ENCODE results near the gene KCNH4.
A peak's percentile ranks its signal among the peaks of the same experiment; 100 is the strongest.

KCNH4 gene

DNA sequence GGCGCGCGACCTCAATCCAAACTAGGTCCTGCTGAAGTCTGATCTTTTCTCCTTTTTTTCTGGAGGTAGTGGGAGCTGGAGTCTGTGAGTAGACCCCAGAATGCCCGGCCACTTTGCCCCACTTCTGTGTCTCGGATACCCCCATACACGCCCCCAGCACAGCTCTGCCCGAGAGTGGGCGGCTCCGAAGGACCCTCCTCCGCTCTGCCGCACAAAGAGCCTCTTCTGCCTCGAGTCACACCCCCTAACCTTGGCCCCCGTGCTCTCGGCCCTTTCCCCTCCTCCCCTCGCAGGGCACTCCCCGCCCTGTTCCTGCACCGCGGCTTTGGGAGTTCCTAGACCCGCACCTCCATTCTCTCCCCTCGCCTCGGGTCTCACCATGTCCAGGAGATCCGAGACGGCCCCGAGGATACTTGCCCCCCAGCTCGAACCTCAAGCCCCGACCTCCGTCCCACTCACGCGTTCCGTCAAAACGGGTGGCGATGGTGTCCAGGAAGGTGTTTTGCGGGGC lies 476 bp downstream of the KCNH4 start (continued):
- TF ChIP-seq ZBTB20 (tag by site-specific recombination; IDR thresholded peaks at IDR 0.05) (no peak), WT1 (tag by site-specific recombination; IDR thresholded peaks at IDR 0.05) (no peak), ZNF324 (tag by site-specific recombination; IDR thresholded peaks at IDR 0.05) (no peak), ZNF747 (tag by site-specific recombination; IDR thresholded peaks at IDR 0.05) (no peak), ZNF138 (tag by site-specific recombination; IDR thresholded peaks at IDR 0.05; ENCODE audit: borderline replicate concordance) (no peak), ZFHX2 (tag by site-specific recombination; conservative IDR thresholded peaks at IDR 0.05) (no peak), ZSCAN30 (tag by site-specific recombination; IDR thresholded peaks at IDR 0.05) (no peak), ZNF510 (tag by site-specific recombination; IDR thresholded peaks at IDR 0.05; ENCODE audit: insufficient replicate concordance) (no peak), ZNF571 (tag by site-specific recombination; IDR thresholded peaks at IDR 0.05) (no peak), SALL2 (tag by site-specific recombination; IDR thresholded peaks at IDR 0.05; ENCODE audit: borderline replicate concordance) (no peak), ZNF223 (tag by site-specific recombination; IDR thresholded peaks at IDR 0.05) (peak; percentile 81), ZNF654 (tag by site-specific recombination; IDR thresholded peaks at IDR 0.05; ENCODE audit: low read depth) (no peak), SP3 (tag by site-specific recombination; IDR thresholded peaks at IDR 0.05) (no peak), ZNF664 (tag by site-specific recombination; IDR thresholded peaks at IDR 0.05) (no peak), ZNF354C (tag by site-specific recombination; IDR thresholded peaks at IDR 0.05; ENCODE audit: borderline replicate concordance, low read depth) (no peak)
- TF ChIP-seq, protein P1, sequence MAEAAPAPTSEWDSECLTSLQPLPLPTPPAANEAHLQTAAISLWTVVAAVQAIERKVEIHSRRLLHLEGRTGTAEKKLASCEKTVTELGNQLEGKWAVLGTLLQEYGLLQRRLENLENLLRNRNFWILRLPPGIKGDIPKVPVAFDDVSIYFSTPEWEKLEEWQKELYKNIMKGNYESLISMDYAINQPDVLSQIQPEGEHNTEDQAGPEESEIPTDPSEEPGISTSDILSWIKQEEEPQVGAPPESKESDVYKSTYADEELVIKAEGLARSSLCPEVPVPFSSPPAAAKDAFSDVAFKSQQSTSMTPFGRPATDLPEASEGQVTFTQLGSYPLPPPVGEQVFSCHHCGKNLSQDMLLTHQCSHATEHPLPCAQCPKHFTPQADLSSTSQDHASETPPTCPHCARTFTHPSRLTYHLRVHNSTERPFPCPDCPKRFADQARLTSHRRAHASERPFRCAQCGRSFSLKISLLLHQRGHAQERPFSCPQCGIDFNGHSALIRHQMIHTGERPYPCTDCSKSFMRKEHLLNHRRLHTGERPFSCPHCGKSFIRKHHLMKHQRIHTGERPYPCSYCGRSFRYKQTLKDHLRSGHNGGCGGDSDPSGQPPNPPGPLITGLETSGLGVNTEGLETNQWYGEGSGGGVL (tag by site-specific recombination; IDR thresholded peaks at IDR 0.05): no peak
- TF ChIP-seq, protein P2, sequence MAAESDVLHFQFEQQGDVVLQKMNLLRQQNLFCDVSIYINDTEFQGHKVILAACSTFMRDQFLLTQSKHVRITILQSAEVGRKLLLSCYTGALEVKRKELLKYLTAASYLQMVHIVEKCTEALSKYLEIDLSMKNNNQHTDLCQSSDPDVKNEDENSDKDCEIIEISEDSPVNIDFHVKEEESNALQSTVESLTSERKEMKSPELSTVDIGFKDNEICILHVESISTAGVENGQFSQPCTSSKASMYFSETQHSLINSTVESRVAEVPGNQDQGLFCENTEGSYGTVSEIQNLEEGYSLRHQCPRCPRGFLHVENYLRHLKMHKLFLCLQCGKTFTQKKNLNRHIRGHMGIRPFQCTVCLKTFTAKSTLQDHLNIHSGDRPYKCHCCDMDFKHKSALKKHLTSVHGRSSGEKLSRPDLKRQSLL (tag by site-specific recombination; IDR thresholded peaks at IDR 0.05): no peak
- TF ChIP-seq, protein P3, sequence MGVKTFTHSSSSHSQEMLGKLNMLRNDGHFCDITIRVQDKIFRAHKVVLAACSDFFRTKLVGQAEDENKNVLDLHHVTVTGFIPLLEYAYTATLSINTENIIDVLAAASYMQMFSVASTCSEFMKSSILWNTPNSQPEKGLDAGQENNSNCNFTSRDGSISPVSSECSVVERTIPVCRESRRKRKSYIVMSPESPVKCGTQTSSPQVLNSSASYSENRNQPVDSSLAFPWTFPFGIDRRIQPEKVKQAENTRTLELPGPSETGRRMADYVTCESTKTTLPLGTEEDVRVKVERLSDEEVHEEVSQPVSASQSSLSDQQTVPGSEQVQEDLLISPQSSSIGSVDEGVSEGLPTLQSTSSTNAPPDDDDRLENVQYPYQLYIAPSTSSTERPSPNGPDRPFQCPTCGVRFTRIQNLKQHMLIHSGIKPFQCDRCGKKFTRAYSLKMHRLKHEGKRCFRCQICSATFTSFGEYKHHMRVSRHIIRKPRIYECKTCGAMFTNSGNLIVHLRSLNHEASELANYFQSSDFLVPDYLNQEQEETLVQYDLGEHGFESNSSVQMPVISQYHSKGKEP (tag by site-specific recombination; IDR thresholded peaks at IDR 0.05): no peak
- TF ChIP-seq, protein P4, sequence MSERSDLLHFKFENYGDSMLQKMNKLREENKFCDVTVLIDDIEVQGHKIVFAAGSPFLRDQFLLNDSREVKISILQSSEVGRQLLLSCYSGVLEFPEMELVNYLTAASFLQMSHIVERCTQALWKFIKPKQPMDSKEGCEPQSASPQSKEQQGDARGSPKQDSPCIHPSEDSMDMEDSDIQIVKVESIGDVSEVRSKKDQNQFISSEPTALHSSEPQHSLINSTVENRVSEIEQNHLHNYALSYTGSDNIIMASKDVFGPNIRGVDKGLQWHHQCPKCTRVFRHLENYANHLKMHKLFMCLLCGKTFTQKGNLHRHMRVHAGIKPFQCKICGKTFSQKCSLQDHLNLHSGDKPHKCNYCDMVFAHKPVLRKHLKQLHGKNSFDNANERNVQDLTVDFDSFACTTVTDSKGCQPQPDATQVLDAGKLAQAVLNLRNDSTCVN (tag by site-specific recombination; optimal IDR thresholded peaks at IDR 0.05): peak; percentile 6
- TF ChIP-seq, protein P5, sequence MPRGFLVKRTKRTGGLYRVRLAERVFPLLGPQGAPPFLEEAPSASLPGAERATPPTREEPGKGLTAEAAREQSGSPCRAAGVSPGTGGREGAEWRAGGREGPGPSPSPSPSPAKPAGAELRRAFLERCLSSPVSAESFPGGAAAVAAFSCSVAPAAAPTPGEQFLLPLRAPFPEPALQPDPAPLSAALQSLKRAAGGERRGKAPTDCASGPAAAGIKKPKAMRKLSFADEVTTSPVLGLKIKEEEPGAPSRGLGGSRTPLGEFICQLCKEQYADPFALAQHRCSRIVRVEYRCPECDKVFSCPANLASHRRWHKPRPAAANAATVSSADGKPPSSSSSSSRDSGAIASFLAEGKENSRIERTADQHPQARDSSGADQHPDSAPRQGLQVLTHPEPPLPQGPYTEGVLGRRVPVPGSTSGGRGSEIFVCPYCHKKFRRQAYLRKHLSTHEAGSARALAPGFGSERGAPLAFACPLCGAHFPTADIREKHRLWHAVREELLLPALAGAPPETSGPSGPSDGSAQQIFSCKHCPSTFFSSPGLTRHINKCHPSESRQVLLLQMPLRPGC (tag by site-specific recombination; IDR thresholded peaks at IDR 0.05): no peak
